Measurements from ENCODE around the gene FYB1. TPM values are rescaled to one million over a fixed set of nuclear protein-coding genes. Genes with fewer than 3 reads are reported as not detected.

FYB1 gene
- total RNA-seq, 1 experiment from 2014 or later: 0.42 TPM

- H3K9ac ChIP-seq (ENCODE audit: low read length): no peak overlapping the region
- DNase-seq (ENCODE audit: low read depth, low spot score) (peak; percentile 60), ATAC-seq (peak; percentile 78)
- H3K36me3 ChIP-seq (ENCODE audit: control insufficient read depth in 1 of 2, insufficient read depth in 2 of 2, low read length in 2 of 2): no peaks in the 10 kb centered on the region
- H3K9me2 ChIP-seq (ENCODE audit: insufficient read depth): no peaks in the 10 kb centered on the region
- no TSS peak for BruUV-seq (replicated peaks)
- no peaks in the 10 kb centered on the region; the same call in 1 of the 2 replicates for H3K79me2 ChIP-seq (ENCODE audit: insufficient read depth, low read length)
- no peak overlapping the region for H3K27ac ChIP-seq (ENCODE audit: low read depth, low read length)
- intact Hi-C loops (cut with micrococcal nuclease): no loop called here
- H3K4me3 ChIP-seq (replicated peaks in 1 of 2; ENCODE audit: low read depth in 1 of 2, low read length in 2 of 2): no peak overlapping the region
- H3K9me3 ChIP-seq (ENCODE audit: control insufficient read depth in 1 of 2, insufficient read depth in 1 of 2, low read depth in 1 of 2, low read length in 2 of 2): no peaks in the 10 kb centered on the region
- TF ChIP-seq EZH2phosphoT487 (IDR thresholded peaks at IDR 0.05; ENCODE audit: borderline replicate concordance) (no peak), EGR1 (IDR thresholded peaks at IDR 0.05; ENCODE audit: low read depth) (no peak), FOSL1 (IDR thresholded peaks at IDR 0.05; ENCODE audit: low read depth) (no peak), CTCF (IDR thresholded peaks at IDR 0.05 in 2 of 3, conservative IDR thresholded peaks at IDR 0.05 in 1 of 3; ENCODE audit: borderline replicate concordance in 1 of 3, insufficient read depth in 1 of 3, low read depth in 2 of 3, low read length in 2 of 3) (peak; percentile 34 to 91 (median 84); a peak in 5 of 6 replicates), ZBTB33 (IDR thresholded peaks at IDR 0.05; ENCODE audit: extremely low read depth, insufficient replicate concordance, low read length) (no peak), TCF7L2 (IDR thresholded peaks at IDR 0.05; ENCODE audit: borderline replicate concordance, extremely low read depth, insufficient read depth, insufficient read length) (no peak), RAD21 (IDR thresholded peaks at IDR 0.05; ENCODE audit: low read depth) (peak; percentile 63)
- peak overlapping the region; percentile 89 for H2AFZ ChIP-seq (ENCODE audit: low read depth, low read length, poor library complexity, severe bottlenecking)
- POLR2A ChIA-PET: interaction anchor here (1.0 kb wide), 1 partner anchor 44 kb away, joined by 3 read pairs; no protein-coding TSS in a partner anchor
- peaks cover 7 to 40% of the 10 kb centered on the region in 2 experiments; a peak in 3 of 4 replicates for H3K4me1 ChIP-seq (ENCODE audit: control insufficient read depth in 1 of 2, insufficient read depth in 2 of 2, low read length in 2 of 2)
- CTCF ChIA-PET: interaction anchor here (0.6 to 2.6 kb wide), 27 partner anchors 9 to 1431 kb away, joined by 3 to 19 read pairs (median 3); no protein-coding TSS in a partner anchor
- H3K4me2 ChIP-seq (ENCODE audit: low read length): peak overlapping the region; percentile 47
- RAD21 ChIA-PET (ENCODE audit: low non-redundant PET in 1 of 2, low total read pairs in 2 of 2, uncharacterized antibody in 2 of 2, unreplicated experiment in 2 of 2): interaction anchor here in 1 of 2 experiments (0.7 to 1.4 kb wide), 2 partner anchors 409 to 639 kb away, joined by 3 to 6 read pairs; no protein-coding TSS in a partner anchor
- H4K20me1 ChIP-seq (ENCODE audit: insufficient read depth): no peaks in the 10 kb centered on the region
- no peaks in the 10 kb centered on the region for H3K27me3 ChIP-seq (ENCODE audit: insufficient read depth, low read length)
These were observed 138.7 kb downstream of the FYB1 start for GRCh38 chr5:39080597-39081204.

Data from HCT116 (cell line).